Activated CD4-positive, alpha-beta memory T cell treated with anti-CD3 and anti-CD28 coated beads, Interleukin-2, amount 10 ng/mL, durations not matched to agents 7 days and 5 days (primary cell): ENCODE data around the gene SERINC2. TPM values are rescaled to one million over a fixed set of nuclear protein-coding genes. Genes with fewer than 3 reads are reported as not detected.
"Not testable (repeated sequence)": the region's sequence is repeated elsewhere in the genome, so short reads cannot be mapped to it uniquely, and the experiment has no call there.

Experiments
- CTCF ChIA-PET: fragments of 350-600 bp; sonication (Branson Sonifier 250); formaldehyde crosslinking; loops from one replicate; lab custom pipeline; 2021; ENCODE audit warnings: antibody characterized with exemption, inconsistent platforms; lab: Charles Lee
- POLR2A ChIA-PET: fragments of 350-600 bp; sonication (Branson Sonifier 250); formaldehyde crosslinking; loops from one replicate; lab custom pipeline; 2021; ENCODE audit warnings: antibody characterized with exemption; lab: Charles Lee
- DNase-seq: peaks from one replicate; pipeline ENCODE4 v3.0.0-alpha.2; 2020
- H3K27ac Mint-ChIP-seq: one replicate; pipeline ENCODE4 v1.8.0; 2021; ENCODE audit warnings: mild to moderate bottlenecking, mixed read lengths
- H3K27me3 Mint-ChIP-seq: one replicate; pipeline ENCODE4 v1.8.0; 2021; ENCODE audit warnings: mixed read lengths
- H3K36me3 Mint-ChIP-seq: one replicate; pipeline ENCODE4 v1.8.0; 2021; ENCODE audit warnings: low read depth, mixed read lengths
- H3K4me1 Mint-ChIP-seq: one replicate; pipeline ENCODE4 v1.8.0; 2021; ENCODE audit warnings: mixed read lengths
- H3K4me3 Mint-ChIP-seq: one replicate; pipeline ENCODE4 v1.8.0; 2021; ENCODE audit warnings: mild to moderate bottlenecking, mixed read lengths
- H3K9me3 Mint-ChIP-seq: one replicate; pipeline ENCODE4 v1.8.0; 2021; ENCODE audit warnings: mixed read lengths
- total RNA-seq, 2 experiments: library from RNA; stranded (reverse); gene quantifications; one replicate each; pipeline ENCODE4 v1.2.3, GENCODE V29; 2021

The SERINC2 gene
- total RNA-seq, 2 experiments from 2014 or later: 0.10 to 0.13 TPM

DNA sequence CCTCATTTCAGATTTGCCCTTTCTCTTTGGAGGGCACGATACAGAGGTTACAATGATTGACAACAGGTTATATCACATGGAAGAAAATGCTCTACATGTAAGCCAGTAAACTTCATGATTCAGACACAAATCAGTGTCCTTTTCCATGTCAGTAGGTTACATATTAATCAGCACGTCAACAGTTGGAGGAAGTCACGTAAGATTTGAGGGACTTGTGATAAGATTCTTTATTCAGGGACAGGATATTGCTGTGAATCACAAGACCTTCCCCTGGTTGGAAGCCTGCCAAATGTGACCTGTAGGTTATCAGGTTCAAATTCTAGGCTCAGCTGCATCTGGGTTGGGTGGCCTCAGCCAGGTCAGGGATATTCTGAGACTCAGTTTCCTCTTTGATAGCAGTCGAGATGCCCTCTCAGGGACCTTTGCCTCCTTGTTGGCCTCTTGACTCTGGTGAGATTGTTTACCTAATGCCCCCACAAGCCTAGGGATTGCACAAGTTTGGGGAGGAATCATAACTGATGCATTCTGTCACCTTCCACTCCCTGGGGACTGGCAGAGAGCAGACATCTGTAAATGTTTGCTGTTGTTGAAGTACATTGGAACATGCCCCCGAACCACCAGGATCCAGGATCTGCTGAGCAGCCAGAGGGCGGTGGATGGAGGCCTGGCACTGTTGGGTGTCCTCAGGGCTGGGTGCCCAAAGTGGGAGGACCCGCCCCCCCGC is 31.9 kb downstream of the SERINC2 start:
- Mint-ChIP-seq H3K4me1 (no peaks in the 10 kb centered on the region), H3K36me3 (no peaks in the 10 kb centered on the region), H3K27ac (no peak overlapping the region), H3K4me3 (no peak overlapping the region), H3K27me3 (peaks cover 5% of the 10 kb centered on the region), H3K9me3 (peaks cover 9% of the 10 kb centered on the region)
- DNase-seq: no peak
- POLR2A ChIA-PET: no interaction called here
- CTCF ChIA-PET: no interaction called here

DNA sequence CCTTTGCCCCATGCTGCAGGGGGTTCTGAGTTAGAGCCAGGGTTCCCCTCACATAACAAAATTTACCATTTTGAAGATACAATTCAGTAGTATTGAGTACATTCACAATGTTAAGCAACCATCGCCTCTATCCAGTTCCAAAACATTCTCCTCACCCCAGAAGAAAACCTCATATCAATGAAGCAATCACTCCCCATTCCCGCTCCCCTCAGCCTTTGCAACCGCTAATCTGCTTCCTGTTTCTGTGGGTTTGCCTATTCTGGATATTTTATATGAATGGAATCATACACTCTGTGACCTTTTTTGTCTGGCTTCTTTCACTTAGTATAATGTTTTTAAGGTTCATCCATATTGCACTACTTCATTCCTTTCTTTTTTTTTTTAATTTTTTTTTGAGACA is 32.9 kb downstream of the SERINC2 start:
- no peak for DNase-seq
- ChIA-PET POLR2A (no interaction called here), CTCF (interaction anchor here (0.6 kb wide), 1 partner anchor 997 kb away, joined by 3 read pairs; no protein-coding TSS in a partner anchor)
- Mint-ChIP-seq H3K4me1 (no peaks in the 10 kb centered on the region), H3K27me3 (peaks cover 14% of the 10 kb centered on the region), H3K4me3 (no peak overlapping the region), H3K9me3 (peaks cover 12% of the 10 kb centered on the region), H3K27ac (no peak overlapping the region), H3K36me3 (no peaks in the 10 kb centered on the region)

DNA sequence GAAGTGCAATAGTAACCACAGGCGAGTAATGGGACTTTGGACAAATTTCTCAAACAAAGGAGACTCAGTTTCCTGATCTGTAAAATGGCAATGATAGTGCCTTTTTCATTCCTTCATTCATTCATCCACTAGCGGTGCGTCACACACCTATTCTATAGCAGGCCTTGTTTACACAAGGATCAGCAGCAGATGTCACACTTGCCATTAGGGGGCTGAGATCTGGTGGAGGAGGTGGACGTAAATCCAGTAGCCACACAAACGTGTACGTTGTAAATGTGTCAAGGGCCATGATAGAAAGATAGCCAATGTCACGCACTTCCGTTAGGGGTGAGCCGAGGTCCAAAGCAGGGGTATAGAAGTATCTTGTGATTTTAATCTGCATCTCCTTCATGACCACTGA is 34.2 kb downstream of the SERINC2 start:
- POLR2A ChIA-PET: no interaction called here

DNA sequence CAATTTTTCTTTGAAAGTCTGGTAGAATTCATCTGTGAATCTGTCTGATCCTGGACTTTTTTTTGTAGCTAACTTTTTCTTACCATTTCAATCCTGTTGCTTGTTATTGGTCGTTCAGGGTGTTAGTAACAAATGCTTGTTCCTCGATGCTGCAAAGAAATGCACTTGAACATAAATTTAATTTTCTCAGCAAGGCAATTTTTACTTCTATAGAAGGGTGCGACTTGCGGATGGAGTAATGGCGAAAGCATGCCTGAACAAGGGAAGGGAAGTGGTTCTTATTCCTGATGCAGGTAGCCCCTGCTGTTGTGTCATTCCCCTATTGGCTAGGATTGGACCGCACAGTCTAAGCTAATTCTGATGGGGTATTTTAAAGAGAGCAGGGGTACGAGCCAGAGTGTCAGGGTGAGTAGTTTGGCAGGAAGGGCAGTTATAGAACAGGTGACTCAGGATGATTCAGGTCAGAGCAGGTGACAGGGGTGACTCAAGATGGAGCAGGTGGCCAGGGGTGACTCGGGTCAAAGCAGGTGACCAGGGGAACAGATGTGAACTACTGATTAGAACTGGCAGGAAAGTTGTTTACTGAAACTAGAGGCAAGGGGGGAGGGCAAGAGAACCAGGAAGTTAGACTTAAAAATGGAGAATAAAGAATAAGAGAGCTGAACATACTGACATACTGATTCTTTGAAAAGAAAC is 40.5 kb downstream of the SERINC2 start:
- Mint-ChIP-seq H3K4me1 (no peaks in the 10 kb centered on the region), H3K4me3 (no peak overlapping the region), H3K27me3 (peaks cover 28% of the 10 kb centered on the region), H3K36me3 (no peaks in the 10 kb centered on the region), H3K9me3 (peaks cover 24% of the 10 kb centered on the region), H3K27ac (no peak overlapping the region)
- ChIA-PET CTCF (no interaction called here), POLR2A (no interaction called here)
- no peak for DNase-seq

More for the DNA sequence above, 34.2 kb downstream of the SERINC2 start:
- H3K27me3 Mint-ChIP-seq: peaks cover 16% of the 10 kb centered on the region
- H3K4me3 Mint-ChIP-seq: no peak overlapping the region
- no peak overlapping the region for H3K27ac Mint-ChIP-seq
- H3K36me3 Mint-ChIP-seq: no peaks in the 10 kb centered on the region
- no peak for DNase-seq
- H3K4me1 Mint-ChIP-seq: no peaks in the 10 kb centered on the region
- CTCF ChIA-PET: no interaction called here
- H3K9me3 Mint-ChIP-seq: peaks cover 12% of the 10 kb centered on the region

DNA sequence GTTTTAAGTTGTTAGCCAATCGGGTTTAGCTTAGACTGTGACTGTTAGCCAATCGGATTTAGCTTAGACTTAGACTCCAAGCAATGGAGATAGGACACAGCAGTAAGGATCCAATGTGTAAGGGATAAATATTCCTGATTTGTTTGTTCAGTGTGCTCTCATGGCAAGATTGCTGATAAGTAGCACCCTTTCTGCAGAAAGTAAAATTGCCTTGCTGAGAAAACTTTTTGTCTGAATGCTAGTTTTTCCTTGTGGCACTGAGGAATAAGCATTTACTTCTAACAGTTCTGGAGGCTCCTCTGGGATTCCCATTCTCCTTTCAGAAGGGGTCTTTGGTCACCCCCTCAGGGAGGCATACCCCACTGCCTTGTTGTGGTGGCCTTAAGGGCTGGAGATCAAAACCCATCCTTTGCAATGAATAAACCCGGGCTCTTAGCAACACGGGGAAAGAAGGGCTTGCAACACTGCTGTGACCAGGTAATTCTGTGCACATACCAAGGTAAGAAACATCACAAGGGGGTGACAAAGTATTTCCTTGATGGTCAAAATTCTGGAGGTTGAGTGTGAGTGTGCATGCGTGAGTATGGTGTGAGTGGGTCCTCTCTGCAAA is 45.4 kb downstream of the SERINC2 start:
- peaks cover 23% of the 10 kb centered on the region for H3K9me3 Mint-ChIP-seq
- no peaks in the 10 kb centered on the region for H3K36me3 Mint-ChIP-seq
- ChIA-PET CTCF (no interaction called here), POLR2A (no interaction called here)
- no peak overlapping the region for H3K27ac Mint-ChIP-seq
- H3K27me3 Mint-ChIP-seq: peaks cover 23% of the 10 kb centered on the region
- H3K4me1 Mint-ChIP-seq: no peaks in the 10 kb centered on the region
- DNase-seq: no peak
- no peak overlapping the region for H3K4me3 Mint-ChIP-seq

DNA sequence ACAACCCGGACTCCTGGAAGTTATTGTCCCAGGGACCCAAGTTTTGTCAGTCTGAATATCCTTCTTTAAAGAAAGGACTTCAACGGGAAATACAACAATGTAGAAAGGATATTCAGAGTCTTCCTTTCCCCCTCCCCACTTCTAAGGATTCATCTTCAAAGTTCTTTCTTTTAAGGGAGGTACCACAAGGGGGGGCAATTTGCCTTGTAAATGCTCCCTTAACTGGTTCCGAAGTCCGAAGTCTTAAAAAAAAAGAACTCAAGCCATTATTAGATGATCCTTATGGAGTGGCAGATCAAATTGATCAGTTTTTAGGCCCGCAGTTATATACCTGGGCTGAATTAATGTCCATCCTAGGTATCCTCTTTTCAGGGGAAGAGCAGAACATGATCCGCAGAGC is 47.0 kb downstream of the SERINC2 start:
- Mint-ChIP-seq H3K27ac (no peak overlapping the region), H3K4me3 (no peak overlapping the region), H3K36me3 (no peaks in the 10 kb centered on the region), H3K4me1 (no peaks in the 10 kb centered on the region), H3K9me3 (peaks cover 20% of the 10 kb centered on the region), H3K27me3 (peaks cover 25% of the 10 kb centered on the region)
- no peak for DNase-seq
- CTCF ChIA-PET: interaction anchor here (0.6 kb wide), 1 partner anchor 995 kb away, joined by 5 read pairs; no protein-coding TSS in a partner anchor
- POLR2A ChIA-PET: no interaction called here

DNA sequence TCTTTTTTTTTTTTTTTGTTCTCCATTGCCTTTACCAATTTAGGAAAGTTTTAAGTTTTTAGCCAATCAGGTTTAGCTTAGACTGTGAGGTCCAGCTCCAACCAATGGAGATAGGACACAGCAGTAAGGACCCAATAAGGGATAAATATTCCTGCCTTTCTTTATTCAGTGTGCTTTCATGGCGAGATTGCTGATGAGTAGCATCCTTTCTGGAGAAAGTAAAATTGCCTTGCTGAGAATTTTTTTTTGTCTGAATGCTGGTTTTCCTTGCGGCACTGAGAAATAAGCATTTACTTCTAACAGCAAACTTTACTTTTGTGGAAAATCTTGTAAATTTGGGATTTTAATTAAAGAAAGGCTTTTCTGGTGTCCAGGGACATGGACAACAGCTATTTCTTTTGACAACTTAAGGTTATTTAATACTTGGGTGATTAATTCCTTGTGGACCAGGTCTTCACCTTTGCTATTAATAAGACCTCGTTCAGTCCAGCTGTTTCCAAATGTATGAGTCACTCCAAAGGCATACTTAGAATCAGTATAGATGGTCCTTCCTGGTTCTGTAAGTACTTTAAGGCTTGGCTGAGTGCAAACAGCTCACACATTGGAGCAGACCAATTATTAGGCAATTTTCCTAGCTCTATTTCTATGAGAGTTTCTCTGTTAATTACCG is 54.1 kb downstream of the SERINC2 start:
- Mint-ChIP-seq H3K36me3 (no peaks in the 10 kb centered on the region), H3K4me1 (peaks cover 4% of the 10 kb centered on the region), H3K4me3 (no peak overlapping the region), H3K27me3 (peaks cover 13% of the 10 kb centered on the region), H3K27ac (no peak overlapping the region), H3K9me3 (no peaks in the 10 kb centered on the region)
- POLR2A ChIA-PET: no interaction called here
- DNase-seq: no peak
- CTCF ChIA-PET: interaction anchor here (0.7 kb wide), 1 partner anchor 72 kb away, joined by 3 read pairs; no protein-coding TSS in a partner anchor

DNA sequence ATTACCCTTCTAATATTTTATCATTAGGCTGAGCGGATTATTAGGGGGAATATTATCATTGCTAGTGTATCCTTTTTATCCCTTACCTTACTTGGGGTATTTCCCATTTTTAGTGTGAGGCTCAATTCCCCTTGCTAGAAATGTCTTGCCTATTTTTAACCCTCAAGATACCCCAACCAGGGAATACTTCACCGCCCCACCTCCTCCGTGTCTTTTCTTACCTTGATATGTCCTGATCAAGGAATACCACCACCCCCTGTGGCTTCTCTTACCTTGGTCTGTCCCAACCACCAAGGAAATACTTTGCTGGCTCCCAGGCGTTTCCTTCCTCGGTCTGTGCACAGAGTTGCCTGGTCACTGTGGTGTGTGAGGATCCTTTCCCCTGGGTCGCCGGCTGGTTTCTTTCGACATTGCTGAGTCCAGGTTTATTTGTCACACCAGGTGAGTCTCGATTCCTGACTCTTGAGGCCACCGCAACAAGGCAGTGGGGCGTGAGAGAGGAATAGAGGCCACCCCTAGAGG is 57.8 kb downstream of the SERINC2 start:
- H3K4me3 Mint-ChIP-seq: no peak overlapping the region
- CTCF ChIA-PET: no interaction called here
- no peak overlapping the region for H3K27ac Mint-ChIP-seq
- no peaks in the 10 kb centered on the region for H3K9me3 Mint-ChIP-seq
- H3K27me3 Mint-ChIP-seq: peaks cover 12% of the 10 kb centered on the region
- peaks cover 5% of the 10 kb centered on the region for H3K4me1 Mint-ChIP-seq
- no peak for DNase-seq
- POLR2A ChIA-PET: no interaction called here
- no peaks in the 10 kb centered on the region for H3K36me3 Mint-ChIP-seq

DNA sequence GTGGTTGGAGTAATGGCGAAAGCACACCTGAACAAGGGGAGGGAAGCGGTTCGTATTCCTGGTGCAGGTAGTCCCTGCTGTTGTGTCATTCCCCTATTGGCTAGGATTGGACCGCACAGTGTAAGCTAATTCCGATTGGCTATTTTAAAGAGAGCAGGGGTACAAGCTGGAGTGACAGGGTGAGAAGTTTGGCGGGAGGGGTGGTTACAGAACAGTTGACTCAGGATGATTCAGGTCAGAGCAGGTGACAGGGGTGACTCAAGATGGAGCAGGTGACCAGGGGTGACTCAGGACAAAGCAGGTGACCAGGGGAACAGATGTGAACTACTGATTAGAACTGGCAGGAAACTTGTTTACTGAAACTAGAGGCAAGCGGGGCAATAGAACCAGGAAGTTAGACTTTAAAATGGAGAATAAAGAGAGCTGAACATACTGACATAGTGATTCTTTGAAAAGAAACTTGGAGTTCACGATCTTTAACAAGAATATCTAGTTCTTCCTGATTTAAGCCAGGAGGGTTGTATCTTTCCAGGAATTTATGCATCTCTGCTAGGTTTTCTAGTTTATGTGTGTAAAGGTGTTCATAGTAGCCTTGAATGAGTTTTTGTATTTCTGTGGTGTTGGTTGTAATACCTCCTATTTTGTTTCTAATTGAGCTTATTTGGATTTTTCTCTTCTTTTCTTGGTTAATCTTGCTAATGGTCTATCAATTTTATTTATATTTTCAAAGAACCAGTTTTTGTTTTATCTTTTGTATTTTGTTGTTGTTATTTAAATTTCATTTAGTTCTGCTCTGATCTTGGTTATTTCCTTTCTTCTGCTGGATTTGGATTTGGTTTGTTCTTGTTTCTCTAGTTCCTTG is 58.7 kb downstream of the SERINC2 start:
- H3K36me3 Mint-ChIP-seq, H3K27ac Mint-ChIP-seq, CTCF ChIA-PET, H3K9me3 Mint-ChIP-seq, H3K4me1 Mint-ChIP-seq, H3K4me3 Mint-ChIP-seq, POLR2A ChIA-PET: not testable (repeated sequence)
- peaks cover 19% of the 10 kb centered on the region for H3K27me3 Mint-ChIP-seq
- peak; percentile 28 for DNase-seq

DNA sequence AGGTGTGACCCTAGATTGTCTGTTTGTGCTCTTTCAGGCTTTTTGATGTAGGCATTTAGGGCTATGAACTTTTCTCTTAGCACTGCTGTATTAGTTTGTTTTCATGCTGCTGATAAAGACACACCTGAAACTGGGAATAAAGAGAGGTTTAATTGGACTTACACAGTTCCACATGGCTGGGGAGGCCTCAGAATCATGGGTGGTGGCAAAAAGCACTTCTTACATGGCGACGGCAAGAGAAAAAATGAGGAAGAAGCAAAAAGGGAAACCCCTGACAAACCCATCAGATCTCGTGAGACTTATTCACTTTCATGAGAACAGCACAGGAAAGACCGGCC is 59.3 kb downstream of the SERINC2 start:
- POLR2A ChIA-PET, CTCF ChIA-PET, H3K4me3 Mint-ChIP-seq, DNase-seq, H3K9me3 Mint-ChIP-seq, H3K4me1 Mint-ChIP-seq, H3K36me3 Mint-ChIP-seq, H3K27ac Mint-ChIP-seq: not testable (repeated sequence)
- peaks cover 19% of the 10 kb centered on the region for H3K27me3 Mint-ChIP-seq

DNA sequence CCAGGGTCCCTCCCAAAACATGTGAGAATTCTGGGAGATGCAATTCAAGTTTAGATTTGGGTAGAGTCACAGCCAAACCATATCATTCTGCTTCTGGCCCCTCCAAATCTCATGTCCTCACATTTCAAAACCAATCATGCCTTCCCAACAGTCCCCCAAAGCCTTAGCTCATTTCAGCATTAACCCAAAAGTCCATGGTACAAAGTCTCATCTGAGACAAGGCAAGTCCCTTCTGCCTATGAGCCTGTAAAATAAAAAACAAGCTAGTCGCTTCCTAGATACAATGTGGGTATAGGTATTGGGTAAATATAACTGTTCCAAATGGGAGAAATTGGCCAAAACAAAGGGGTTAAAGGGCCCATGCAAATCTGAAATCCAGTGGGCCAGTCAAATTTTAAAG is 59.7 kb downstream of the SERINC2 start:
- POLR2A ChIA-PET, CTCF ChIA-PET, H3K27ac Mint-ChIP-seq: not testable (repeated sequence)

DNA sequence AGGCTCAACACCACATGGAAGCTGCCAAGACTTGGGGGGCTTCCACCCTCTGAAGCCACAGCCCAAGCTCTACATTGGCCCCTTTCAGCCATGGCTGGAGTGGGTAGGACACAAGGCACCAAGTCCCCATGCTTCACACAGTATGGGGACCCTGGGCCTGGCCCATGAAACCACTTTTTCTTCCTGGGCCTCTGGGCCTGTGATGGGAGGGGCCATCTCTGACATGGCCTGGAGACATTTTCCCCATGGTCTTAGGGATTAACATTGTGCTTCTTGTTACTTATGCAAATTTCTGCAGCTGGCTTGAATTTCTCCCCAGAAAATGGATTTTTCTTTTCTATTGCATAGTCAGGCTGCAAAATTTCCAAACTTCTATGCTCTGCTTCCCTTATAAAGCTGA is 60.5 kb downstream of the SERINC2 start:
- H3K4me3 Mint-ChIP-seq, H3K4me1 Mint-ChIP-seq, POLR2A ChIA-PET, H3K36me3 Mint-ChIP-seq, H3K27ac Mint-ChIP-seq, CTCF ChIA-PET, H3K9me3 Mint-ChIP-seq, DNase-seq: not testable (repeated sequence)
- peaks cover 21% of the 10 kb centered on the region for H3K27me3 Mint-ChIP-seq

More for the DNA sequence above, 59.7 kb downstream of the SERINC2 start:
- H3K4me3 Mint-ChIP-seq, DNase-seq, H3K4me1 Mint-ChIP-seq, H3K36me3 Mint-ChIP-seq, H3K9me3 Mint-ChIP-seq: not testable (repeated sequence)
- H3K27me3 Mint-ChIP-seq: peaks cover 20% of the 10 kb centered on the region
